ENCODE results near the gene ATP8B3.

DNA sequence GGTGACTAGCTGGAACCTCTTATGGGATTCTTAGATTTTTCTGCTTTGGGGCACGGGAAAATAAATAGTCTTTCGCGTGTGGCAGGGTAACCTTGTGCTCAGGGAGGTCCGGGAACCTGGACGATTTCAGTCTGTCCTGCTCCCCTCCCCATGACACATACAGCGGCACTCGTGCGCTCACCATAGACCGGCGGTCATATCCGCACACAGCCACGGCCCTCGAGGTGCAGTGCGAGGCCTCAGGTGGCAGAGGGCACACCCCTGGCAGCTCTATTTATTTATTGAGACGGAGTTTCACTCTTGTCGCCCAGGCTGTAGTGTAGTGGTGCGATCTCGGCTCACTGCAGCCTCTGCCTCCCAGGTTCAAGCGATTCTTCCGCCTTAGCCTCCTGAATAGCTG, 55.8 kb downstream of the ATP8B3 start:
- no peak for TF ChIP-seq CTCF (conservative IDR thresholded peaks at IDR 0.05 in 1 of 2, IDR thresholded peaks at IDR 0.05 in 1 of 2; ENCODE audit: low read depth in 1 of 2, low read length in 2 of 2)
- TF ChIP-seq EZH2 (IDR thresholded peaks at IDR 0.05; ENCODE audit: low read length, missing control alignments), result peak; percentile 85

Data from fibroblast of lung (primary cell).